HFFc6 (cell line): ENCODE results near the gene PADI2. TPM values are rescaled to one million over a fixed set of nuclear protein-coding genes. Genes with fewer than 3 reads are reported as not detected.

Source experiments
- DNase-seq: peaks from one replicate; pipeline ENCODE4 v3.0.0-alpha.2; 2018
- H3K27ac Mint-ChIP-seq: 2 replicates; pipeline ENCODE4 v1.8.0; 2020; ENCODE audit warnings: mild to moderate bottlenecking, mixed read lengths
- H3K27me3 Mint-ChIP-seq: 2 replicates; pipeline ENCODE4 v1.8.0; 2021; ENCODE audit warnings: mild to moderate bottlenecking, moderate library complexity, mixed read lengths; ENCODE audit not compliant: insufficient read depth
- H3K36me3 Mint-ChIP-seq: 2 replicates; pipeline ENCODE4 v1.8.0; 2021; ENCODE audit warnings: low read depth, mixed read lengths
- H3K4me1 Mint-ChIP-seq: 2 replicates; pipeline ENCODE4 v1.8.0; 2020; ENCODE audit warnings: low read depth, mixed read lengths
- H3K4me3 Mint-ChIP-seq: 2 replicates; pipeline ENCODE4 v1.8.0; 2020; ENCODE audit warnings: mild to moderate bottlenecking, moderate library complexity, mixed read lengths
- H3K9me3 Mint-ChIP-seq: 2 replicates; pipeline ENCODE4 v1.8.0; 2020; ENCODE audit warnings: mild to moderate bottlenecking, mixed read lengths
- CTCF ChIP-seq: fragments of 200-600 bp; sonication (generic); IDR thresholded peaks from 2 replicates; pipeline ENCODE4 v1.5.0; 2021; ENCODE audit warnings: antibody characterized with exemption, mild to moderate bottlenecking
- long read RNA-seq: library from polyadenylated mRNA; unstranded; transcript quantifications from one replicate; pipeline ENCODE4 v2.0.0, GENCODE V29; 2019
- total RNA-seq, 6 experiments: library from RNA; stranded (reverse); fragmentation: NEBNext Ultra II Directional; extraction: Animal tissue kit (Norgen Biotek cat#: 25700); gene quantifications; 2 replicates in 1 of 6; 3 replicates in 5 of 6; pipeline ENCODE4 v1.2.3, GENCODE V29; 2021

Gene PADI2
- under 1 TPM in 4 of 6 experiments, not detected in 2; 0.05 to 0.33 (median 0.13) TPM for total RNA-seq
- long read RNA-seq: 0 reads

GRCh38 chr1:17119076-17119772 lies at the start of gene PADI2:
Gene PADI2, minus strand, starts transcription at chr1:17119451. Its CDS starts 80 bp downstream, at chr1:17119371.
- no peak for TF ChIP-seq CTCF
- Mint-ChIP-seq H3K4me3 (peak within 1 kb of the TSS; percentile 36), H3K9me3 (no peaks in the 10 kb centered on the region), H3K36me3 (no peaks in the 10 kb centered on the region), H3K27ac (no peak within 1 kb of the TSS), H3K4me1 (peaks cover 17% of the 10 kb centered on the region), H3K27me3 (peaks cover 39% of the 10 kb centered on the region)
- no peak for DNase-seq

- peak; percentile 94 for DNase-seq
- peaks cover 61% of the 10 kb centered on the region for H3K4me1 Mint-ChIP-seq
- no peaks in the 10 kb centered on the region; the same call in none of the 2 replicates for H3K27me3 Mint-ChIP-seq
- H3K27ac Mint-ChIP-seq: peak overlapping the region; percentile 99
- no peaks in the 10 kb centered on the region for H3K9me3 Mint-ChIP-seq
- H3K4me3 Mint-ChIP-seq: peak overlapping the region; percentile 86
- H3K36me3 Mint-ChIP-seq: peaks cover 3% of the 10 kb centered on the region; the same call in 1 of the 2 replicates
- TF ChIP-seq CTCF: no peak
Observed at GRCh38 chr1:17168091-17168876, 49.0 kb upstream of the PADI2 start.

DNA sequence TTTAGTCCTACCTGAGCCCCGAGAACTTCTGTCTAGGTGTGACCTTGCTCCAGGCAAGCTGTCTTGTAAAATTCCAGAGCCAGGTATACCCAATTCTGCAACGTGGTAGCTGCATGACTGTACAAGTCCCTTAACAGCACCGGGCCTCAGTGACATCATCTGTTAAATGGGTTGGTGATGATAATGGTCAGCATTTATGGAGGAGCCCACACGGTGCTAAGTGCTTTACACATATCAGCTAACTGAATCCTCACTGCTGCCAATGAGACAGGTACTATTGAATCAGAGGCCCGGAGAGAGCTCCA lies 48.5 kb upstream of the PADI2 start:
- Mint-ChIP-seq H3K27ac (peak overlapping the region; percentile 99), H3K4me3 (peak overlapping the region; percentile 86; the same call in 1 of the 2 replicates), H3K4me1 (peaks cover 56% of the 10 kb centered on the region), H3K9me3 (no peaks in the 10 kb centered on the region), H3K27me3 (no peaks in the 10 kb centered on the region; the same call in 1 of the 2 replicates), H3K36me3 (no peaks in the 10 kb centered on the region)
- no peak for DNase-seq
- no peak for TF ChIP-seq CTCF

DNA sequence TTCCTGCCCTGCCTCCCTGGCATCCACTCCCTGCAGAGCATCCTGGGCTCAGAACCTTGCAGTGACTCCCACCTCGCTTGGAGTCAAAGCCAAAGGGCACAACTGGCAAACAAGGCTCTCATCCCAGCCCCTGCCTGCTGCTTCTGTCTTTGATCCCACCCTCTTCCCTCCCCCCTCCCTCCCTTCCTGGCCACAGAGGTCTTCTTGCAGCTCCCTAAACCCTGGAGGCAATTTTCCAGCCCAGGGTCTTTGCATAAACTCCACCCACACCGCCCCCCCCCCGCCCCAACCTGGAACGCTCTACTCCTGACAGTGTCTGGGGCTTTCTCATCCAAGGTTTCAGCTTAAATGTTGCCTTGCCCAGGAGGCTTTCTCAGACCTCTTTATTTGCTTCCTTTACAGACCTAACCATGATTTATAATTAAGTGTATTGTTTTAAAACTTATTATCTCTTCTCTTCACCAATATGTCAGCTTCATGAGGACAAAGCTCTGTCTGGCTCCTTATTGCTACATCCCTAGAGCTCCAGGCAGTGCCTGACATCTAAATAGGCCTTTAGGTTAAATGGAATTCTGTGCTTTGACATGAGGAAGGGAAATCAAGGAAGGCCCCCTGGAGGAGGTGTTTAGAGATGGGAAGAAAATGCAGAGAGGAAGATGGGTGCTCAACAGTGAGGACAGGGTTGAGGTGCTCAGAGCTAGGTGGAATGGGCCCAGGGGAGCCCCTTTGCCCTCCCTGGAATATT lies 48.0 kb upstream of the PADI2 start:
- no peak; the same call in 1 of the 2 replicates for TF ChIP-seq CTCF
- H3K4me1 Mint-ChIP-seq: peaks cover 56% of the 10 kb centered on the region
- H3K27me3 Mint-ChIP-seq: no peaks in the 10 kb centered on the region; the same call in 1 of the 2 replicates
- no peaks in the 10 kb centered on the region for H3K36me3 Mint-ChIP-seq
- H3K4me3 Mint-ChIP-seq: peak overlapping the region; percentile 20; the same call in 1 of the 2 replicates
- peak overlapping the region; percentile 99 for H3K27ac Mint-ChIP-seq
- H3K9me3 Mint-ChIP-seq: no peaks in the 10 kb centered on the region
- DNase-seq: no peak

DNA sequence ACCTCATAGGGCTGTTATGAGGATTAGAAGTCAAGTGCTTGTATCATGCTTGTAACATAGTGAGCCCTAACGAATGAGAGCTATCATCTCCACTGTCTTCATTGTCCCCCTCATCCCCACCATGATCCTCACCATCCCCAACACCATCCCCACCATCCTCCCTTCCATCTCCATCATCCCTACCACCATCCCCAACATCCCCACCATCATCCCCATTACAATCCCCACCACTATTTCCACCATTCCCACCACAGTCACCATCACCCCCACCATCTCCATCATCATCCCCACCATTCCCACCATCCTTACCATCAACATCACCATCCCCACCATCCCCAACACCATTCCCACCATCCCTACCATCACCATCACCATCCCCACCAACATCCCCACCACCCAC lies 46.6 kb upstream of the PADI2 start:
- no peaks in the 10 kb centered on the region for H3K36me3 Mint-ChIP-seq
- peaks cover 48% of the 10 kb centered on the region for H3K4me1 Mint-ChIP-seq
- no peak for TF ChIP-seq CTCF
- H3K4me3 Mint-ChIP-seq: no peak overlapping the region
- no peaks in the 10 kb centered on the region; the same call in 1 of the 2 replicates for H3K27me3 Mint-ChIP-seq
- H3K27ac Mint-ChIP-seq: no peak overlapping the region
- no peak for DNase-seq
- H3K9me3 Mint-ChIP-seq: no peaks in the 10 kb centered on the region
